Measurements from ENCODE around the gene IGFBP6.
A peak's percentile ranks its signal among the peaks of the same experiment; 100 is the strongest.
"Not testable (repeated sequence)": the region's sequence is repeated elsewhere in the genome, so short reads cannot be mapped to it uniquely, and the experiment has no call there.

IGFBP6 gene

DNA sequence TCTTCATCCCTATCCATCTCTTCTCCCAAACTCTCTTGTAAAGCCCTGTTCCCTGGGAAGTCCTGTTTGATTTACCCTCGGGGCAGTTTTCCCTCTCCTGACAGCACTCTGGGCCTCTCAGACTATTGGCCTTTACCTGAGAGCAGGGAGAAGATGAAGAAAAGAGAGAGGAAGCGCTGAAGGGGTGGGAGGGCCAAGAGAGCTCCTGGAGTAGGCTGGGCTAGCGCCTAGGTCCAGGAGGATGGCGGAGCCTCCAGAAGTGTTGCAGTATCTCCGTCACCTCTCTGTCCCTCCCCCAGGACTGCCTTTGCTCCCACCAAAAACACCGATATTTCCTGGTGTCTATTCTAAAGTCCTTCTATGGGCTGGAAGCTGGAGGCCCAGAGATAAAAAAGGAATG is 5.7 kb upstream of the IGFBP6 start:
- no peak for DNase-seq (ENCODE audit: low read depth, low spot score)
- no peak overlapping the region for H3K4me3 ChIP-seq (ENCODE audit: low read length)

DNA sequence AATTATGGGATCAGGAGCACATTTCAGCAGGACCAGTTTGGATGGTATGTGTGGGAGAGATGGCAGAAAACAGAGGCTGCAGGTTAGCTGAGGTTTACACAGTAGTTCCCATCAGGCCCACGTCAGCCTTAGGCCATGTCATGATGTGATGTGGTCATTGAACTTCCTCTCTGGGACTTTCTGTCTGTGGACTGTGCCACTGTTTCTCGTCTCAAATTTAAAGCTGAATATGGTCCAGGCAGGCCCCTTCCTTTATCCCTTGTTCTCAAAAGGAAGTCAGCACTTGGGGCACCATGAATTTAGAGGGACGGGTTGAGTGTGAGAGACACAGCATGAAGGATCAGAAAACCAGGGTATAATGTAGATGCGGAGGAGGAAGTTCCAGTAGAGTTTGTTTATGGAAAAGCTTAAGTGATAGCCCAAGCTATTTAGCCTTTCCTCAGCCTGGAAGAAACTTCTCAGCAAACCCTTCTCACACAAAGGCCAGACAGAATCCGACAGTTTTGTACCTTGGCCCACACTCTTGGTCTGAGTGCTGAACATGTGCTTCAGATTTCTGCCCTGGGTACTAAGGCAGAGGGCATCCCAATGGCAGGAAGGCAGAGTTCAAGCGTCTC is 3.6 kb upstream of the IGFBP6 start:
- H3K4me3 ChIP-seq (ENCODE audit: low read length), result no peak overlapping the region
- DNase-seq (ENCODE audit: low read depth, low spot score), result no peak

DNA sequence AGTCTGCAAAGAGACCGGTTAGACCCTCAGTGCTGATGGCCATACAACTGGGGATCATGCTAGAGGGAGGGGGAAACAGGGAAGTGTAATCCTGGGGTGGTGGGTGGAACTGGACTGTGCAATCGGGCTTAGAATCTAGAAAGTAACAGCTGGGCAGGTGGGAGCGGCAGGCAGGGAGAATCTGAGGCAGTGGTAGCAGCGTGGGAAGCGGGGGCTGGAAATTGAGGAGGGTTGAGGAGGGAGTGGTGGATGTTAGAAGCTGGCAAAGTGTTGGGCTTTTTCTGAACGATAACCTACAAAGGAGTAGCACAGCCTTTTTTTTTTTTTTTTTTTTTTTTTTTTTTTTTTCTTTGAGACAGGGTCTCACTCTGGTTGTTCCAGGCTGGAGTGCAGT is 3.1 kb upstream of the IGFBP6 start:
- H3K4me3 ChIP-seq (ENCODE audit: low read length), result no peak overlapping the region

DNA sequence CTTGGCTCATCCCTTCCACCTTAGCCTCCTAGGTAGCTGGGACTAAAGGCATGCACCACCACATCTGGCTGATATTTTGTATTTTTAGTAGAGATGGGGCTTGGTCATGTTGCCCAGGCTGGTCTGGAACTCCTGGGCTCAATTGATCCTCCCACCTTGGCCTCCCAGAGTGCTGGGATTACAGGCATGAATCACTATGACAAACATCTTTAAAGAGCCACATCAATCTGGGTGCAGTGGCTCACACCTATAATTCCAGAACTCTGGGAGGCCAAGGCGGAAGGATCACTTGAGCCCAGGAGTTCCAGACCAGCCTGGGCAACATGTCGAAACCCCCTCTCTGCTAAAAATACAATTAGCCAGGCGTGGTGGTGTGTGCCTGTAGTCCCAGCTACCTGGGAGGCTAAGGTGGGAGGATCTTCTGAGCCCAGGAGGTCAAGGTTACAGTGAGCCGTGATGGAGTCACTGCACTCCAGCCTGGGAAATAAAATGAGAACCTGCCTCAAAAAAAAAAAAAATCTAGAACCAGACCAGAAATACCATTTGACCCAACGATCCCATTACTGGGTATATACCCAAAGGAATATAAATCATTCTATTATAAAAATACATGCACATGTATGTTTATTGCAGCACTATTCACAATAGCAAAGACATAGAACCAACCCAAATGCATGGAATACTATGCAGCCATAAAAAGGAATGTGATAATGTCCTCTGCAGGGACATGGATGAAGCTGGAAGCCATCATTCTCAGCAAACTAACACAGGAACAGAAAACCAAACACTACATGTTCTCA is 2.5 kb upstream of the IGFBP6 start:
- not testable (repeated sequence) for DNase-seq (ENCODE audit: low read depth, low spot score)

More for the DNA sequence above, 3.1 kb upstream of the IGFBP6 start:
- no peak for DNase-seq (ENCODE audit: low read depth, low spot score)

DNA sequence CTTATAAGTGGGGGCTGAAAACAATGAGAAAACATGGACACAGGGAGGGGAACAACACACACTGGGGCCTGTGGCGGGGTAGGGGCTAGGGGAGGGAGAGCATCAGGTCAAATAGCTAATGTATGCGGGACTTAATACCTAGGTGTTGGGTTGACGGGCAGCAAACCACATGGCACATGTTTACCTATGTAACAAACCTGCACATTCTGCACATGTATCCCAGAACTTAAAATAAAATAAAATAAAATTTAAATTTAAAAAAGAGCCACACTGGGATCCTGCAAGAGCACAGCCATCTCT is 1.9 kb upstream of the IGFBP6 start:
- not testable (repeated sequence) for DNase-seq (ENCODE audit: low read depth, low spot score); H3K4me3 ChIP-seq (ENCODE audit: low read length)

More for the DNA sequence above, 2.5 kb upstream of the IGFBP6 start:
- H3K4me3 ChIP-seq (ENCODE audit: low read length), result not testable (repeated sequence)

GRCh38 chr12:53096089-53096741 is 1.3 kb upstream of the IGFBP6 start:
- no peak overlapping the region for H3K4me3 ChIP-seq (ENCODE audit: low read length)

GRCh38 chr12:53096759-53097158 is 708 bp upstream of the IGFBP6 start:
- DNase-seq (ENCODE audit: low read depth, low spot score), result no peak
- H3K4me3 ChIP-seq (ENCODE audit: low read length), result no peak overlapping the region

More at GRCh38 chr12:53096089-53096741, 1.3 kb upstream of the IGFBP6 start:
- DNase-seq (ENCODE audit: low read depth, low spot score), result no peak

GRCh38 chr12:53097207-53097563 is 282 bp upstream of the IGFBP6 start:
- peak overlapping the region; percentile 56 for H3K4me3 ChIP-seq (ENCODE audit: low read length)
- DNase-seq (ENCODE audit: low read depth, low spot score), result no peak

DNA sequence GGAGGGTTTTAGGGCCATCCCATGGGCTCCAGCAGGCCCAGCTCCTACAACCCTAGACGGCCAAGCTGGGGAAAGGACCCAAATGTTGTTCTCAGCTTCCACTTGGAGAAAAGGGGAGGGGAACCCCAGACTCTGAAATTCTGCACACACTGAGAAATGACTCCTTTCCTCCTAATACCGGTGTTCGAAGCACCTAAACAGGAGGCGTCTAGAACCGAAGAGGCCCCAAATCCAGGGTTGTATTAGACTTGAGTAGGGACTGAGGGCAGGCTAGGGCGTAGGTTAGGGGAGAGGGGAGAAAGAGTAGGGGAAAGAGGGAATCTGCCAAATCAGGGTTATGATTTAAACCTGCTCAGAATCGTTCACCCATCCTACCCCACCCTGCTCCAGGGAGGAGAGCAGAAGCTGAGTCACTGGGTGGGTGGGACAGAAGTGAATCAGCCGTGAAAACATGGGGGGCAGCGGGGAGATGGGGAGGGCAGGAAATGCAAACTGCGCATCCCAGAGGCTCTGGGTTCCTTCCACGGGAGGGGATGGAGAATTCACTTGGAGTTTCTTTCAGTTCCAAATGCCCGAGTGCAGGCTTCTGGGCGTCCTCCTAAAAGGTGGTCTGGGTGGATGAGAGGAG is 1.0 kb downstream of the IGFBP6 start:
- DNase-seq (ENCODE audit: low read depth, low spot score), result no peak

DNA sequence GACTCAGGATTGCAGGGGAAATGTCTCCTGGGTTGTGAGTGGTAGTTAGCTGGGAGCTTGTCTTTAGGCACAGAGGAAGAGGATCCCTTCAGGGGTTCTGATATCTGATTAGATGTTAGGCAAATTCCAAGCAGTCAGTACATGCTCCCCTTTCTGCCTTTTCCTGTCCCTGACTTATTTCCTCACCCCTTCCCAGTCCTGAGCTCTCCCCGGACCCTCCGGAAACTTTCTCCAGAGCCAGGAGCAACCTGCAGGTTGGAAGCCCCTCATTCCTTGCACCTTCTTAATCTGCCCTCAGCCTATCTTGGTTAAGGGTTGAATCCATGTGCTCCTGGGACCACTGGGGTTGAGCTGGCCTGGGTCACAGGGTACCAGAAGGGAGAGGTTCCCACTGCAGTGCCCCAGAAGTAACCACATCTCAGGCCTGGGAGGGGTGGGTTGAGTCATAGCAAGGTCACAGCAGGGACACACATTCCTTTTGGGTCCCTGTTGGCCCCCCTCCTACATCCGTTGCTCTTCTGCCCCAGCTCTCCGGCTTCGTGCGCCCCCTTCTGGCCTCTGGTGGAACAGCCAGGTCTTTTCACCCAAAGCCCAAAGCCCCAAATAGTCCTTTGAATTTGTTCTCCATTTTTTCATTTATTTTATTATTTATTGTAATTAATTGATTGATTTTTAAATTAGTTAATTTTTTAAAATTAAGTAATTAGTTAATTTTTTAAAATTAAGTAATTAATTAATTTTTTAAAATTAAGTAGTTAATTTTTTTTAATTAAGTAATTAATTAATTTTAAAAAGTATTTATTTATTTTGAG is 1.8 kb downstream of the IGFBP6 start:
- peak; percentile 72 for DNase-seq (ENCODE audit: low read depth, low spot score)
- no peak overlapping the region for H3K4me3 ChIP-seq (ENCODE audit: low read length)

More for the DNA sequence above, 1.0 kb downstream of the IGFBP6 start:
- H3K4me3 ChIP-seq (ENCODE audit: low read length), result peak overlapping the region; percentile 56

GRCh38 chr12:53100466-53101151 is 3.1 kb downstream of the IGFBP6 start:
- DNase-seq (ENCODE audit: low read depth, low spot score), result no peak
- H3K4me3 ChIP-seq (ENCODE audit: low read length), result no peak overlapping the region

- DNase-seq (ENCODE audit: low read depth, low spot score), result no peak
- H3K4me3 ChIP-seq (ENCODE audit: low read length), result no peak overlapping the region
Measured at GRCh38 chr12:53101266-53101665, 3.8 kb downstream of the IGFBP6 start.

GRCh38 chr12:53101931-53102781 is 4.7 kb downstream of the IGFBP6 start:
- no peak overlapping the region for H3K4me3 ChIP-seq (ENCODE audit: low read length)
- DNase-seq (ENCODE audit: low read depth, low spot score), result no peak

DNA sequence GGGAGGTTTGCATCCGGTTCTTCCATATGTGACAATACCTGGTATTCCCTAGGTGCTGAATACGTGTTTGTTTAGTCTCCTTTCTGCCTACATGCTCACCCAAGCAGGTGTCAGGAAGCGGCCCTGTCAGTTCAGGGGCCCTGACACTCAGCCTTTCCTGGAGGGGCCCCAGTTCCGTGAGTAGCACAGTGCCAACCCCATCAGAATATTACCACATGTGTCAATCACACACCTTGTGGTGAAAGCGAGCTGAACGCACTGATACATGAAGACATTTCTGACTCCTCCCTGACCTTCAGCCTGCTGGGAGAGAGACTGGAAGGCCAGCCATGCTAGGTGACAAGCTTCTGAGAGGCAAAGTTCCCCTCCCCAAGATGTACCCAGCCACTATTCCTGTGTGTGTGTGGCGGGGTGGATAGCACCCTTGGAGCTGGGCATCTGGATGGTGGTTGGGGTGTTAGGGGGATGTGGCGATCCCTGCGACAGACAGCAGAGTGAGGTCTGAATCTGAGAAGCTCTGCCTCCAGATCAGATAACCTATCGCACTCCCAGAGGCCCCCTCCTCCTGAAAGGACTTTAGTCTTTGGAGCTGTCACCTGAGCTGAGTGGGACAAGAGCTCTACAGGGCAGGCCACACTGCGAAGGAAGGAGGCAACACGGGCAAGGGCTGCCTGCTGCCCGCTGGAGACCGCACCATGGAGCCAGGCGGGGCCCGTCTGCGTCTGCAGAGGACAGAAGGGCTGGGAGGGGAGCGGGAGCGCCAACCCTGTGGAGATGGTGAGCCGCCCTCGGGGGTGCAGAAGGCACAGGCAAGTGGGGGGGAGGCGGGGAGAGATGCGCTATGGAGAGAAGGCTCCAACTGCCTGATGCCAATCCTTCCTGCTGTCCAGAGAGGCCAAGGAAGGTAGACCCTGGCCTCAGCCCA is 5.7 kb downstream of the IGFBP6 start, which contains the start of gene SOAT2:
Gene SOAT2, plus strand, starts transcription at position 604 of the 925 bp plus-strand sequence. Its CDS starts 92 bp downstream, at position 696.
- DNase-seq (ENCODE audit: low read depth, low spot score), result peak; percentile 85
- peak within 1 kb of the TSS; percentile 10 for H3K4me3 ChIP-seq (ENCODE audit: low read length)

- no peak overlapping the region for H3K4me3 ChIP-seq (ENCODE audit: low read length)
- peak; percentile 41 for DNase-seq (ENCODE audit: low read depth, low spot score)
Measured at GRCh38 chr12:53103860-53104305, 6.4 kb downstream of the IGFBP6 start.

GRCh38 chr12:53105256-53105655 is 7.8 kb downstream of the IGFBP6 start:
- DNase-seq (ENCODE audit: low read depth, low spot score), result no peak
- H3K4me3 ChIP-seq (ENCODE audit: low read length), result no peak overlapping the region

Measured in Jurkat, Clone E6-1 (cell line).